Smooth muscle cell (in vitro differentiated cells): ENCODE results near the gene SPDYE4. TPM values are rescaled to one million over a fixed set of nuclear protein-coding genes. Genes with fewer than 3 reads are reported as not detected.

Source experiments
- DNase-seq: peaks from one replicate; lab custom pipeline; 2025; ENCODE audit not compliant: unreplicated experiment; lab: John Stamatoyannopoulos, UW
- H2AFZ ChIP-seq: fragments of 200-600 bp; sonication (generic); 2 replicates; pipeline ENCODE4 v1.6.0; 2016; ENCODE audit warnings: antibody characterized with exemption, low read depth, mild to moderate bottlenecking
- H3F3A ChIP-seq: fragments of 200-600 bp; sonication (generic); 2 replicates; pipeline ENCODE4 v1.6.0; 2017; ENCODE audit warnings: antibody characterized with exemption, low read depth
- H3K27ac ChIP-seq: fragments of 200-600 bp; sonication (generic); 2 replicates; pipeline ENCODE4 v1.5.1; 2016; ENCODE audit warnings: low read depth, mild to moderate bottlenecking
- H3K27me3 ChIP-seq: fragments of 200-600 bp; sonication (generic); 2 replicates; pipeline ENCODE4 v1.6.1; 2016; ENCODE audit warnings: low read depth, mild to moderate bottlenecking
- H3K36me3 ChIP-seq: fragments of 200-600 bp; sonication (generic); 2 replicates; pipeline ENCODE4 v1.5.1; 2016; ENCODE audit warnings: low read depth
- H3K4me1 ChIP-seq: fragments of 200-600 bp; sonication (generic); 2 replicates; pipeline ENCODE4 v1.5.1; 2016; ENCODE audit warnings: low read depth
- H3K4me2 ChIP-seq: fragments of 200-600 bp; sonication (generic); 2 replicates; pipeline ENCODE4 v1.6.0; 2016; ENCODE audit warnings: mild to moderate bottlenecking
- H3K4me3 ChIP-seq: fragments of 200-600 bp; sonication (generic); 2 replicates; pipeline ENCODE4 v1.5.1; 2016; ENCODE audit warnings: mild to moderate bottlenecking
- H3K79me2 ChIP-seq: fragments of 200-600 bp; sonication (generic); 2 replicates; pipeline ENCODE4 v1.6.0; 2016; ENCODE audit warnings: low read depth, mild to moderate bottlenecking
- H3K9ac ChIP-seq: fragments of 200-600 bp; sonication (generic); 2 replicates; pipeline ENCODE4 v1.6.0; 2016; ENCODE audit warnings: low read depth
- H3K9me3 ChIP-seq: fragments of 200-600 bp; sonication (generic); replicated peaks from 2 replicates; pipeline ENCODE4 v1.5.1; 2016; ENCODE audit warnings: low read depth
- H4K20me1 ChIP-seq: fragments of 200-600 bp; sonication (generic); 2 replicates; pipeline ENCODE4 v1.6.0; 2016; ENCODE audit warnings: low read depth
- CTCF ChIP-seq: fragments of 200-600 bp; sonication (generic); IDR thresholded peaks from 2 replicates; pipeline ENCODE4 v1.5.1; 2017; ENCODE audit warnings: borderline replicate concordance, mild to moderate bottlenecking, antibody characterized with exemption; ENCODE audit not compliant: insufficient read depth, poor library complexity, severe bottlenecking
- WGBS: methylation state at CpG from one replicate; pipeline ENCODE4 v1.1.7; 2016; ENCODE audit warnings: low lambda C conversion rate; 5-methylcytosine and 5-hydroxymethylcytosine counted together
- polyA plus RNA-seq: library from polyadenylated mRNA; unstranded; fragments of >200 nt; fragmentation: Nextera tagmentation; extraction: Ambion mirVana; gene quantifications from 2 replicates; pipeline ENCODE4 v1.2.1, GENCODE V29; 2016
- total RNA-seq: library from RNA; depleted of rRNA; stranded (reverse); fragments of >200 nt; gene quantifications from 2 replicates; pipeline ENCODE4 v1.2.3, GENCODE V29; 2014

The SPDYE4 gene
- total and polyA plus RNA-seq, 2 experiments from 2014 or later = not detected

GRCh38 chr17:8742819-8743218 lies 15.5 kb downstream of the SPDYE4 start:
- no peaks in the 10 kb centered on the region for H3K9me3 ChIP-seq
- H3K79me2 ChIP-seq = no peaks in the 10 kb centered on the region
- no peaks in the 10 kb centered on the region for H3F3A ChIP-seq
- DNase-seq = no peak
- no peaks in the 10 kb centered on the region for H3K27me3 ChIP-seq
- H3K4me1 ChIP-seq = peaks cover 9% of the 10 kb centered on the region
- H2AFZ ChIP-seq = no peak overlapping the region
- H4K20me1 ChIP-seq = no peaks in the 10 kb centered on the region
- no peak overlapping the region for H3K9ac ChIP-seq
- no peak overlapping the region for H3K4me2 ChIP-seq
- H3K36me3 ChIP-seq = no peaks in the 10 kb centered on the region
- H3K4me3 ChIP-seq = no peak overlapping the region
- 87% methylated on average over 8 of the region's 8 CpGs for WGBS
- H3K27ac ChIP-seq = no peak overlapping the region
- TF ChIP-seq CTCF = no peak

- Histone ChIP-seq H3K27ac (no peak overlapping the region), H3K36me3 (no peaks in the 10 kb centered on the region), H3K79me2 (no peaks in the 10 kb centered on the region), H2AFZ (no peak overlapping the region), H3K9me3 (no peaks in the 10 kb centered on the region), H3F3A (no peaks in the 10 kb centered on the region), H3K4me3 (no peak overlapping the region), H3K4me2 (no peak overlapping the region), H3K9ac (no peak overlapping the region), H3K27me3 (no peaks in the 10 kb centered on the region), H3K4me1 (peaks cover 9% of the 10 kb centered on the region), H4K20me1 (no peaks in the 10 kb centered on the region)
- DNase-seq = no peak
- TF ChIP-seq CTCF = no peak
- WGBS = 97% methylated on average over 5 of the region's 5 CpGs
These were observed 16.1 kb downstream of the SPDYE4 start for GRCh38 chr17:8742274-8742673.

GRCh38 chr17:8741771-8742170 lies 16.6 kb downstream of the SPDYE4 start:
- Histone ChIP-seq H3F3A (no peaks in the 10 kb centered on the region), H2AFZ (no peak overlapping the region), H3K9ac (no peak overlapping the region), H4K20me1 (no peaks in the 10 kb centered on the region), H3K9me3 (no peaks in the 10 kb centered on the region), H3K4me2 (no peak overlapping the region), H3K27me3 (no peaks in the 10 kb centered on the region), H3K36me3 (no peaks in the 10 kb centered on the region), H3K27ac (no peak overlapping the region), H3K79me2 (no peaks in the 10 kb centered on the region), H3K4me1 (peaks cover 9% of the 10 kb centered on the region), H3K4me3 (no peak overlapping the region)
- no peak for TF ChIP-seq CTCF
- no peak for DNase-seq
- 87% methylated on average over 4 of the region's 4 CpGs for WGBS

GRCh38 chr17:8741366-8741765 lies 17.0 kb downstream of the SPDYE4 start:
- no peak for TF ChIP-seq CTCF
- no peaks in the 10 kb centered on the region for H3K36me3 ChIP-seq
- DNase-seq = no peak
- H3K27me3 ChIP-seq = no peaks in the 10 kb centered on the region
- no peaks in the 10 kb centered on the region for H3K9me3 ChIP-seq
- WGBS = 96% methylated on average over 17 of the region's 17 CpGs
- peaks cover 9% of the 10 kb centered on the region for H3K4me1 ChIP-seq
- no peak overlapping the region for H2AFZ ChIP-seq
- no peaks in the 10 kb centered on the region for H4K20me1 ChIP-seq
- H3K4me3 ChIP-seq = no peak overlapping the region
- no peak overlapping the region for H3K4me2 ChIP-seq
- no peaks in the 10 kb centered on the region for H3F3A ChIP-seq
- H3K9ac ChIP-seq = no peak overlapping the region
- H3K79me2 ChIP-seq = no peaks in the 10 kb centered on the region
- no peak overlapping the region for H3K27ac ChIP-seq
